ENCODE results near the gene CBLB. TPM values are rescaled to one million over a fixed set of nuclear protein-coding genes. Genes with fewer than 3 reads are reported as not detected.

Gene CBLB
- total RNA-seq, 4 donors from 2014 or later: 154 to 177 (median 169) TPM

- WGBS, 2 donors: 71 to 74% methylated on average over 3 of the region's 3 CpGs
- TF ChIP-seq EP300 (IDR thresholded peaks at IDR 0.05) (no peak), CTCF (IDR thresholded peaks at IDR 0.05) (no peak), POLR2A (IDR thresholded peaks at IDR 0.05) (no peak)
- no peak for DNase-seq (ENCODE audit: low spot score in 2 of 2)
- H3K4me1 ChIP-seq: no peaks in the 10 kb centered on the region
- H3K36me3 ChIP-seq: peaks cover 0 to 40% (median 4%) of the 10 kb centered on the region in 3 donors
- H3K27ac ChIP-seq: no peak overlapping the region
- H3K4me3 ChIP-seq: no peak overlapping the region
- no peaks in the 10 kb centered on the region for H3K27me3 ChIP-seq
- H3K9me3 ChIP-seq: peaks cover 0 to 6% (median 0%) of the 10 kb centered on the region in 4 donors
Observed at GRCh38 chr3:105722943-105723556, 145.8 kb downstream of the CBLB start.

- H3K27me3 ChIP-seq: no peaks in the 10 kb centered on the region
- TF ChIP-seq CTCF (IDR thresholded peaks at IDR 0.05): no peak
- no peak for TF ChIP-seq POLR2A (IDR thresholded peaks at IDR 0.05)
- 88 to 97% methylated on average over 12 of the region's 12 CpGs for WGBS, 2 donors
Observed at GRCh38 chr3:105719791-105720190, 149.0 kb downstream of the CBLB start.

GRCh38 chr3:105715372-105715771, 153.4 kb downstream of the CBLB start:
- Histone ChIP-seq H3K27ac (no peak overlapping the region), H3K9me3 (no peaks in the 10 kb centered on the region), H3K36me3 (peaks cover 0 to 73% (median 0%) of the 10 kb centered on the region in 3 donors), H3K4me1 (no peaks in the 10 kb centered on the region), H3K4me3 (no peak overlapping the region), H3K27me3 (no peaks in the 10 kb centered on the region)
- no peak for DNase-seq (ENCODE audit: low spot score in 2 of 2)
- TF ChIP-seq POLR2A (IDR thresholded peaks at IDR 0.05) (no peak), CTCF (IDR thresholded peaks at IDR 0.05) (no peak), EP300 (IDR thresholded peaks at IDR 0.05) (no peak)
- WGBS, 2 donors: 47 to 48% methylated on average over 3 of the region's 3 CpGs

More at GRCh38 chr3:105719791-105720190, 149.0 kb downstream of the CBLB start:
- no peaks in the 10 kb centered on the region for H3K9me3 ChIP-seq
- H3K4me3 ChIP-seq: no peak overlapping the region
- DNase-seq (ENCODE audit: low spot score in 2 of 2): no peak
- peaks cover 0 to 49% (median 0%) of the 10 kb centered on the region in 3 donors for H3K36me3 ChIP-seq
- H3K27ac ChIP-seq: no peak overlapping the region
- no peaks in the 10 kb centered on the region for H3K4me1 ChIP-seq

GRCh38 chr3:105714453-105714852, 154.4 kb downstream of the CBLB start:
- Histone ChIP-seq H3K27me3 (no peaks in the 10 kb centered on the region), H3K9me3 (no peaks in the 10 kb centered on the region), H3K27ac (no peak overlapping the region), H3K4me3 (no peak overlapping the region), H3K36me3 (peaks cover 0 to 73% (median 0%) of the 10 kb centered on the region in 3 donors), H3K4me1 (no peaks in the 10 kb centered on the region)
- TF ChIP-seq EP300 (IDR thresholded peaks at IDR 0.05): no peak
- no peak for DNase-seq (ENCODE audit: low spot score in 2 of 2)
- 91 to 99% methylated on average over 6 of the region's 6 CpGs for WGBS, 2 donors

DNA sequence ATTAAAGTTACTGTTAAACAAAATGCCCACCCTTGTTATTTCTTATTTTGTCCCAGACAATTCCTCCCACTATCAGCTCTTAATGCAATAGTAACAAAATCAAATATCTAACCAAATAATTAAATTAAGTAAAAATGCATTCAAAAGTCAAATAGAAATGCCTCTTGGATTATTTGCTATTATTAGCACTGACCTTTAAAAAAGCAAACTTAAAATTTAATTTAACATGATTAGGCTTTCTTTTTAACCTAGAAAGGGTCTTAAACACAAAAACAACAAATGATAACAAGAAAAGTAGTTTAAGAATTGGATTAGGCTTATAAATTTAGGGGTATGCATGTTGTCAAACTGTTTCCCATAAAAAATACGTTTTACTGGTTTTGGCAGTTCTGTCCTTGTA, 159.8 kb downstream of the CBLB start:
- 81 to 85% methylated on average over 1 of the region's 1 CpG for WGBS, 2 donors

More for the DNA sequence above, 159.8 kb downstream of the CBLB start:
- Histone ChIP-seq H3K36me3 (peaks cover 0 to 41% (median 0%) of the 10 kb centered on the region in 3 donors), H3K4me3 (no peak overlapping the region), H3K27me3 (no peaks in the 10 kb centered on the region), H3K27ac (no peak overlapping the region), H3K4me1 (no peaks in the 10 kb centered on the region), H3K9me3 (no peaks in the 10 kb centered on the region)
- DNase-seq (ENCODE audit: low spot score in 2 of 2): no peak
- no peak for TF ChIP-seq POLR2A (IDR thresholded peaks at IDR 0.05)
- no peak for TF ChIP-seq CTCF (IDR thresholded peaks at IDR 0.05)
- no peak for TF ChIP-seq EP300 (IDR thresholded peaks at IDR 0.05)

Measured in tibial nerve (tissue), 4 donors.